Left kidney (tissue), 2 donors: ENCODE results near the gene SEMA5B. TPM values are rescaled to one million over a fixed set of nuclear protein-coding genes. Genes with fewer than 3 reads are reported as not detected.

Source experiments
- DNase-seq: peaks from one replicate; pipeline ENCODE4 v3.0.0-alpha.2; 2013
- polyA plus RNA-seq: library from polyadenylated mRNA; unstranded; fragments of 120-200 nt; gene quantifications from one replicate; pipeline ENCODE4 v1.2.1, GENCODE V29; 2013; ENCODE audit not compliant: insufficient read length

Gene SEMA5B
- polyA plus RNA-seq, 1 donor = 28.1 TPM

DNA sequence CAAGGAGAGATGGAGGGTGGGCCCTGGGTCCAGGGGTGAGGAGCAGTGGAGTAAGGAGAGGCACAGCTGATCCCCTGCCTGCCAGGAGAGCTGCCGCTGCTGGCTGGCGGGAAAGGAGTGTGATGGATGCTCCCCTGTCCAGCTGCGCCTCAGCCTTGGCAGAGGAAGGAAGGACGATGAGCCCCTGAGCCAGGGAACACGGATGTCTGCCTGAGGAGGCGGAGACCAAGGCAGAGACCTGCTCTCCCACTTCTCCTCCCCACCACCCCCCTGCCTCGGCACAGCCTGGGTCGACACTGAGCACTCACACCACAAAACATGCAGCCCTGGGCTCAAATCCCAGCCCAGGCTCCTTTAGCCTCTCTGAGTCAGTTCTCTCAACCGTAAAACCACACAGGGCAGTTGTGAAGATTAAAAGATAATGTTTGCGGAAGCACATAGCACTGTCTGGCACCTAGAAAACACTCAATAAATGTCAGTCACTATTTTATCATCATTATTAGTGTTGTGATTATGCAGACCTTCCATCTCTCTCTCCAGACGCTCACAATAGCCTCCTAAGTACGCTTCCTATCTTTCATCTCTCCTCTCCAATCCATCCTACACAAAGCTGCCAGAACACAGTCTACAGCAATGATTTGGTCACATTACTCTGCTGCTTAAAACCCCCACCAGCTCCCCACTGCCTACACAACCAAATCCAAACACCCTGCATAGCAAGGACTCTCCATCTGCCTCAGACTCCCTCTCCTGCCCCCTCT is 52.2 kb downstream of the SEMA5B start:
- no peak for DNase-seq

DNA sequence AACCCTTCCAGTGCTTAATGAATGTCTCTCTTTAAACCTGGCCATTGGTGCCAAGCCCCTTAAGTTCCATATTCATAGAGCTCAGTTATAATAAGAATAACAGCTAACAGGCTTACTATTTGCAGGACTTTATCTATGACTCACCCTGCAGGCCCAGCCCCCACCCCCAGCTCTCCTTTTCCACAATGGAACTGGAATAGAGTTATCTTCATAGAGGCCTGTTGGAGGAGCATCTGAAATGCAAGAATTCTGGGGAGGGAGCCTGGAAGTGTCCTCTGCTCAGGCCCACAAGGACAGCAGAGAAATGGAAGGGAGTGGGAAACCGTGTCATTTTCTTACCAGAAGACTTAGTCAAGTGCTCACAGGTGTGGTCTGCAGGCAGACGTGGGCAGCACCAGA is 52.8 kb downstream of the SEMA5B start:
- no peak for DNase-seq

DNA sequence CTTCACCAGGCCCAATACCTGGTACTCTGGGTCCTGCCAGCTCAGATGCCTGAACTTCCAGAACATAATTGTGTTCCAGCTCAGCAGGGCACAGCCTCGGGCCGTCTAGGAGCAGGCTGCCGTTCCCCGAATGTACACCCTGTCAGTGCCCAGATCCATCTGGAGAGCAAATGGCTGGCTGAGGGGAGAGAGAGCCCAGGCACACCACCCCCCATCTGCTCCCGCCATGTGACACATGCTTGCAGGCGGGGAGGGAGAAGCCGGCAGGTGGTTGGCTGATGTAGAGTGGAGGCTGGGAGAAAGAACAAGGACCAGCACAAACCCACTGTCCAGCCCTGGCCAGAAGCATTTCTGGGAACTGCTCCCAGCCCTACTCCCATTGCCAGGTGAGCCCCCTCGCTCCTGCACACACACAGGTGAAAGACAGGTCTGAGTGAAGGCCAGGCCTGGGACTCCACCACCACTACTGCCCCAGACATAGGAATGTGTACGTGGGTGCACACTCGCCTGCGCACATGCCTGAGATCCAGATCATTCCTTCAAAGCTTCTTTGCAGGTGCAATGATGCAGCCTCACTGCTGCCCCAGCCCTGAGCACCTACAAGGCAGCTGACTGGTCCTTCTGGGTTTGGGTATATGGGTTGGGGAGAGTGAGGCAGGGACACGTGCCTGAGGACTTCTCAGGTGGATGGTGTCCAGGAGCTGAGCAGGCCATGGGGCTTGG is 53.5 kb downstream of the SEMA5B start:
- no peak for DNase-seq

- DNase-seq = no peak
Observed at GRCh38 chr3:122972141-122972540, 55.4 kb downstream of the SEMA5B start.

DNA sequence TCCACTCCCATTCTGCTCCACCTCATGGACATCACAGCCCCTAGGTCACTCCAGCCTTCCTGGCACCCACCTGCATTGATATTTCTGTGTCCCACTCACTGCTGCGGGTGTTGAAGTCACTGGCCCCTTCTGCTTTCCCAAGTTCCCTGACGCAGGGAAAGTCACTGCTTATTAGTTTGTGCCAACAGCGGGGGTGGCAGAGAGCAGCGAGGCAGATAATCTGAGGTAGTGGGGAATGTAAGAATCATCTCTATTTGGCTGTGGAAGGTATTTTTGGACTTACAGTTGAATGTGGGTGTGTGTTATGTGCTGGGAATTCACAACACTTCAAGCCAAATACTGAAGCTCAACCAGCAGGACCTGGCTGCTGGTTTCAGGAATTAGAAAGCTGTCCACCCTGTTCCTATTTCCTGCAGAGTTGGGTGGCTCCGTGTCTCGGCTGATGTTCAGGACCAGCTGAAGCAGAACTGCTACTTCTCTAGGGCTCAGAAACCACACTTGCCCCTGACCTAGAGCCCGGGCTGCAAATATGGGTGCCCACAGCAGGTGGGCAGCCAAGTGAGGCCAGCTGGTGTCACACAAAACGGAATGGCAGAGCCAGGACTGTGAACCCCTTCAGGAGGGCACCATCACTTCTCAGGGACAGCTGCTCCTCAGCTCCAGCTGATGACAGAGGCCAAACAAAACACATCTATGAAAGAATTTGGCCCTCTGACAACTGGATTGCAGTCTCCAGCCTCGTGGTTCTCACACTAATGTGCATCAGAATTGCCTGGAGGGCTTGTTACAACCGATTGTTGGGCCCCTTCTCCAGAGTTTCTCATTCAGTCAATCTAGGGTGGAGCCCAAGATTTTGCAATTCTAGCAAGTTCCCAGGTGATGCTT is 57.7 kb downstream of the SEMA5B start:
- DNase-seq = no peak

- DNase-seq = no peak
Observed at GRCh38 chr3:122967765-122968164, 59.8 kb downstream of the SEMA5B start.

DNA sequence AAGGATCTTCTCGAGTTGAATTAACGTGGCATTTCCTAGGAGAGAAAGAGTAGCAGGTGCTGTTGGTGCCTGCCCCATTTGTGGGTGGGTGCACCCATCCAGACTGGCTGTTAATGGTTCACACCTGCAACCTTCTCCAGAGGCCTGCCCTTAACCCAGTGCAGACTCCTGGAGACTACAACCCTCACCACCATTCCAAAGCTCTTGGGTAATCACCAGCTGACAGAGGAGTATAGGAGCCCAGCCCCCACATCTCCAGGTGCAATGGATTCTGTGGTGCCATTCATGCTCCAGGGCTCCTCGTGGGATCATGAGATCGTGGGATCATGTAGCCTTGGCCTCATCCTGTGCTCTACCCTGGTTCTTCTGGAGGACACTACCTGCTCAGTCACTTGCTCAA is 60.2 kb downstream of the SEMA5B start:
- no peak for DNase-seq

GRCh38 chr3:122966045-122966444 is 61.5 kb downstream of the SEMA5B start:
- no peak for DNase-seq

DNA sequence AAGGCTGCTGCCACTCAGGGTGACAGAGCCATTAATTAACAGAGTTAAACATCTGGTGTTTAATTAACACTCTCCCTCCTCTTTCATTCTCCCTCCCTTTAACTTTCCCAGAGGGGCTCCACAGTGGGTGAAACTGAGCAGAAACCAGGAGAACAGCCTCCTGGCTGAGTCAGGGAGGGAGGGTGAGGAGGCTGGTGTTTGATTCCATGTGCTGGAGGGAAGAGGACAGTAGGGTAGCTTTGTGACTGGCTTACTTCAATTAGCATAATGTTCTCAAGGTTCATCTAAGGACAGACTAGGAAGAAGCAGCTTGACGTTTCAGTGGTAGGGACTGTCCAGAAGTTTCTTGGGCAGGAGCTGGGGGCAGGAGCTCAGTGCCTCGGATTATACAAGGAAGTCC is 62.8 kb downstream of the SEMA5B start:
- no peak for DNase-seq

DNA sequence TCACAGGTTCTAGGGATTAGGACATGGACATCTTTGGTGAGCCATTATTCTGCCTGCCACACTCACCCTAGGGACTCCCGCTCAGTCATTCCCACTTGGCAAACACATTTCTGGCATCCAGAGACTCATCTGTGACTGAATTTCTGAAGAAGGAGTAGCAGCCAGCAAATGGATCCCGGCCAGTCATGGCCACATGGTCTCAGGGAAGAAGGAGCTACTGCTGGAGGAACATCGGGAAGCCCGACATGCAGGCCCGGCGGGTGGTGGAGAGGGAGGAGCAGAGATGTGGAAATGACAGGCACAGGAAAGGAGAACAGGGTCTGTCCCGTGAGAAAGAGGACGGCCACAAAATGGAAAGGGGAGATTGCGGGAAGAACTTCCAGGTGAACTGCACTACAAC is 65.4 kb downstream of the SEMA5B start:
- no peak for DNase-seq

- no peak for DNase-seq
Observed at GRCh38 chr3:122961146-122961545, 66.4 kb downstream of the SEMA5B start.

DNA sequence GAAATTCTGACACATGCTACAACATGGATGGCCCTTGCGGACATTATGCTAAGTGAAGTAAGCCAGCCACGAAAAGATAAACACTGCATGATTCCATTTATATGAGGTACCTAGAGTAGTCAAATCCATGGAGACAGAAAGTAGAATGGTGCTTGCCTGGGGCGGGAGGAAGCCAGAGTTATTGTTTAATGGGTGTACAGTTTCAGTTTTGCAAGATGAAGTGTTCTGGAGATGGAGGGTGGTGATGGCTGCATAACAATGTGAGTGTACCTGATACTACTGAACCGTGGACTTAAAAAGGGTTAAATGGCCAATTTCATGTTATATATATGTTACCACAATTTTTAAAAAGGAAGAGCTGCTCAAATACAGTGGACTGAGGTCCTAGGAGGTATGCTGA is 66.9 kb downstream of the SEMA5B start:
- no peak for DNase-seq

GRCh38 chr3:122959339-122959738 is 68.2 kb downstream of the SEMA5B start:
- DNase-seq = no peak

GRCh38 chr3:122957707-122958689 is 69.6 kb downstream of the SEMA5B start:
- DNase-seq = no peak

- DNase-seq = no peak
Observed at GRCh38 chr3:122956693-122957455, 70.7 kb downstream of the SEMA5B start.

GRCh38 chr3:122955916-122956692 is 71.5 kb downstream of the SEMA5B start:
- no peak for DNase-seq

DNA sequence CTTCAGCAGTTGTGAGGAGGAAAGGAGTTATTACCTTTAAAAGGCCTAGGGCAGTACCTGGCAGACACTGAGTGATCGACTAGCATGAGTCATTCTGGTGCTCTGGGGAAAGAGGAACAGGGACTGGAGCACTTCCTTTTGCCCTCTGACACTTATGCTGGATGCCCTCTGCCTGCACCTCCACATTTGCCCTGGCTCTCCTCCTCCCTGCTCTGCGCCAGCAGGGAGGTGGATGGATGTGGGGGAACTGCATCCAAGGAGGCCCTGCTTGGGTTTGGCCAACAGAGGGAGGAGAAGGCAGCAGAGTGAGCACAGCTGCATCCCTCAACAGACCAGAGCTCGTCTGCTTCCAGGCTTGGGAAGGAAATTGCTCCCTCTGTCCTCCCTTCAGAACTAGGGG is 75.0 kb downstream of the SEMA5B start:
- no peak for DNase-seq

GRCh38 chr3:122948408-122948807 is 79.2 kb downstream of the SEMA5B start:
- DNase-seq = no peak

DNA sequence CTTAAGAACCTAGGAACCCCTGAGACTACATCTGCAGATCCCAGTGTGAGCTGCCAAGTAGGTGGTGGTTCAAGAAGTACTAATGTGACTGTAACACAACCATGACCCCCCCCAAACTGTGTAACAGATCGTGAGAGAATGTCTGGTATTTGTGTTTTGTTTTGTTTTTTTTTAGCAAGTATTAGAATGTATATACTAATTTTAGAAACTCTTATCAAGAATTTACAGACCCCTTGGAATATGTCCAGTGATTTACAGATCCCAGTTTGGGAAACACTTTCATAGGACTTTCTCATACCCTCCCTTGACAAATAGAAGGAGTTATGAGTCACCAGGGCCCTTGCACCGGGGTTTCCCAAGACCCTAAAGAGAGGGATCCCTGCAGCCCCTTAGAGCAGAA is 79.8 kb downstream of the SEMA5B start:
- DNase-seq = no peak

DNA sequence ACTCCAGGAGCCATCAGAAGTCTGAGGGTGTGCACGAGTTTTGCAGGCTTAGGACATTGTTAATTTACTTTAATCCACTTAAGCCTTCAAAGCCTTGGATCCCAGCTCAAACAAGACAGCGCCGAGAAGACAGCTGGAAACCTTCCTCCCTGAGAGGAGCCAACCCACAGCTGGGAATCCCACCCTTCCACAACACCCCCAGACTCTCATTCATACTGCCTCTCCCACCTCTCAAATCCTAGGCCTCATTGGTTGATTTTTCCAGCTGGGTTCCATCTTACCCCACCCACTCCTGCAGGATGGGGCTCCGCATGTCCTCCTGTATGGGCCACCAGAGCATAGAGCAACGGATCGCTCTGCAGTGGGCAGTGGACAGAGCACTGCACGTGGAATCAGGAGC is 80.4 kb downstream of the SEMA5B start:
- DNase-seq = peak; percentile 64
